GM19240 (cell line): ENCODE results near the gene KCNQ1.
"Not testable (repeated sequence)": the region's sequence is repeated elsewhere in the genome, so short reads cannot be mapped to it uniquely, and the experiment has no call there.

Source experiments
- DNase-seq: peaks from one replicate; pipeline ENCODE4 v3.0.0; 2011; ENCODE audit warnings: low spot score; ENCODE audit not compliant: insufficient read length

Gene KCNQ1

DNA sequence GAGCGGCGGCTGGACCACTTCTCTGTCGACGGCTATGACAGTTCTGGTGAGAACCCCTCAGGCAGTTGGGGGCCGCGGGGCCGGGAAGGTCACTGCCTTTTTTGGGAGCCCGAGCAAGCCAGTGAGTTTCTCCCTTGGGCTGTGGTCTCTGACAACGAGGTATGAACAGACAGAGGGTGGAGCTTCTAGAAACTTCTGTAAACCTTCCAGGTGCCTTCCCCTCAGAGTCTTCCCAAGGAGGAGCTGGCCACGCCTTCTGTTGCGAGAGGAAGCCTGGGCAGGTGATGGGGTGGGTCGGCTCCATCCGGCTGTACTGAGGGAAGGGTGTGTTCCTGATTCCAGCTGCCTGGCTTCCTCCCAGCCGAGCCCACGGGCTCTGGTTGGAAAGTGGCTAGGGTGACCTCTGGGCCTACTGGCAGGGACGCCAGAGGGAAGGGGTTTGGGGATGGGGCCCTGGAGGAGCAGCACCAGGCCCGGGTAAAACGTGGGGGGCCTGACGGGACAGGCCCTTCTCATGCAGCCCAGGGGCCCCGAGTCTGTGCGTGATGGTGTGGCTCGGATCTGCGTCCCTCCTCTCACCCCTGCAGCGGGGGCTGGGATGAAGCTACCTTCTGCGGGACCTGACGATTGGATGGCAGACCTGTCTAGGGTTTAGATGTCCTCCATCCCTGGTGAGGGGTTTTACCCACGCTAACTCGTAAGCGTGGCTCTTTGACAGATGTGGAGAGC is 144.2 kb downstream of the KCNQ1 start:
- DNase-seq = no peak

DNA sequence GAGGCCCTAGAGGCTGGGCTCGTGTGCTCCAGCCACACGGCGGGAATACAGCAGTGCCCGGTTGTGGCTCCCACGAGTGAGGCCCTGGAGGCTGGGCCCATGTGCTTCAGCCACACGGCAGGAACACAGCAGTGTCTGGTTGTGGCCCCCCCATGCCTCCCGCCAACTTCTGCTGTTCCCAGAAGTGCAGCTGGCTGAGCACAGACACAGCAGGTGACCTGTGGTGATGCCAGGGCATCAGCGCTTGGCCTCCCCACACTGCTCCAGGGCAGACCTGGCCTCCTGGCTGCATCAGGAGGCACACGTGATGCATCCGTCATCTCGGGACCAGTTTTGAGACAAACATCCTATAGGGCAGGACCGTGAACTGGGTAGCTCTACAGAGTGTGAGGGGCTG is 144.7 kb downstream of the KCNQ1 start:
- no peak for DNase-seq

DNA sequence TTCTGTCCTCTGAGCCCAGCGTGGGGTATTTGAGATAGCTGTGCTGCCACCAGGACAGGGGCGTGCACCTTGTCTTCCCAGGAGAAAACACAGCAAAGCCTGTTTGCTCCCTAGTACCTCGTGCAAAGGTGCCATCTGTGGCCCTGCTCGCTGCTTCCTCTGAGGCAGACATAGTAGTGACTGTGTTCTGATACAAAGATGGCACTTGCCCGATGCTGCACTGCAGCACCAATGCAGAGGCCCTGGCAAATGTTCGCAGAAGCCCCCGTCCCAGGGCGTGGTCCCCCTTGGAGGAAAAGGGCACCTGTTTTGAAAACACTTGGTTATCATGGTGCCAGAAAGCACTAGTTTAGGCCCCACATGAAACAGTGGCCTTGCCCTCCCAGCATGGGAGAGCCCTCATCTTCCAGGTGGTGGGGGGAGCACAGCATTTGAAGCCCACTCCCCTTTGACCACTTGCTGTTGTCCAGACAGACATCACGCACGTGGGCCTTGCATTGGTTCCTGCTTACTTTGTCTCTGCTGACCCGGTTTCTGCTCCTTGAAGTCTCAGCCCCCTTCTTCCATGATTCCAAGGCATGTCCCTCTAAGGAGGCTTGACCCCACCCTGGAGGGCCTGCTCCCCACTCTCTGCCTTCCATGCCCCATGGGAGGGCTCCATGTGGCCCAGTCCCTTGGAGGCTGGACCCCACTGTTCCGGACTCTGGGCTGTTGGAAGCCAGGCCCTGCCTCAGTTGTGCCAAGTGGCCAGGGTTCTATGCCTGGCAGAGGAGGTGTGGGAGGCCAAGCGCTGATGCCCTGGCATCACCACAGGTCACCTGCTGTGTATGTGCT is 145.5 kb downstream of the KCNQ1 start:
- no peak for DNase-seq

- DNase-seq = no peak
These were observed 146.4 kb downstream of the KCNQ1 start for GRCh38 chr11:2590965-2591754.

DNA sequence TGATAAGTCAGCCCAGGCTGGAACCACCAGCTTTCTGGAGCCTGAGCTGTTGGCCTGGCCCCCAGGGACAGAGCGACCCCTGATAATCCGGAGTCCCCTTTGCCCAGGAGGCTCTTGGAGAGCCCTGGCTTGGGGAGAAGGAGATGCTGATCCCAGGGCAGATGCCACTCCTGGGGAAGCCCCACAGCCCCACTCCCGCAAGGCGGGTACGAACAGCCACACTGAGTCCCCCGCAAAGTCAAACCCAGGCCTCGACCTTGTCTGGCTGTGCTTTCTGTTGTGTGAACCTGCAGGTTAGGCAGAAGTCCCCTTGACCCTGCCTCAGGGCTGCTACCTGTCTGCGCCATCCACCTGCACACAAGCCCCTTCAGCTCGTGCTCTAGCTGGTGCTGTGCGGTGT is 147.0 kb downstream of the KCNQ1 start:
- no peak for DNase-seq

DNA sequence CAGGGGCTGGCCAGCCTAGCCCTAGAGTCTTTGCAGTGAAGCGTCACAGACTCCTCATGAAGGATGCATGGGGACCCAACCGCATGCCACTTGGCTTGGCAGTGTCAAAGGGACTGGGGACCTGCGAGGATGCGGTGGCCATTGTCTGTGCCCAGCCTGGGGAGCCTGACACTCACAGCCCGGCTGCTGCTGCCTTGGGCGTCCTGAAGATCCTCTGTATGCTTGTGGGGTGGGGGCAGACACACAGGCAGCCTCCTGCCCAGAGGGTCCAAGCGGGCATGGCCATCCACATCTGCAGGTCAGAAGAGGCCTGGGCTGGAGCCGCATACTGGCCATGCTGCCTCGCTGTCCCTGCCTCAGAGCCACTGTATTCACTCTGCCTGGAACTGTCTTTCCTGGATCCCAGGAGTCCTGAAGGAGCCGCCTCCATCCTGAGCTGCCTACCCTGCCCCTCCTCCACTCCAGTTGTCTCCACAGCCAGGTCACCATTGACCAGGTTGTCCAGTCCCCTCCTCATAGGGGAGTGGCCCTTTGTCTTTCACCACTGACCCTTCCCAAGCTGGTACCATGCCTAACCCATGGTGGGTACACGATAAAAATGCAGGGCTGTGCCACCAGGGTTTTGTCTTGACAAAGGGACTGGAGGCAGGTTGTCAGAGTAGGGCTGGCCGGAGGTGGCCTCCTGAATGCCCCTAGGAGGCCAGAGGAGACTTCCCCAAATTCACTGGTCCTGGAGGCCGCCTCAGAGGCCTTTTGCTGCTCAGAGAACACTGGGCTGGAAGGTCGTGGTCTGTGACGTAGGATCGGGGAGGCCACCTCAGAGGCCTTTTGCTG is 148.0 kb downstream of the KCNQ1 start:
- no peak for DNase-seq

GRCh38 chr11:2593393-2593950 is 148.7 kb downstream of the KCNQ1 start:
- DNase-seq = no peak

- DNase-seq = no peak
These were observed 149.5 kb downstream of the KCNQ1 start for GRCh38 chr11:2594267-2594666.

- no peak for DNase-seq
These were observed 150.4 kb downstream of the KCNQ1 start for GRCh38 chr11:2595204-2595603.

GRCh38 chr11:2599561-2600189 is 154.9 kb downstream of the KCNQ1 start:
- DNase-seq = no peak

DNA sequence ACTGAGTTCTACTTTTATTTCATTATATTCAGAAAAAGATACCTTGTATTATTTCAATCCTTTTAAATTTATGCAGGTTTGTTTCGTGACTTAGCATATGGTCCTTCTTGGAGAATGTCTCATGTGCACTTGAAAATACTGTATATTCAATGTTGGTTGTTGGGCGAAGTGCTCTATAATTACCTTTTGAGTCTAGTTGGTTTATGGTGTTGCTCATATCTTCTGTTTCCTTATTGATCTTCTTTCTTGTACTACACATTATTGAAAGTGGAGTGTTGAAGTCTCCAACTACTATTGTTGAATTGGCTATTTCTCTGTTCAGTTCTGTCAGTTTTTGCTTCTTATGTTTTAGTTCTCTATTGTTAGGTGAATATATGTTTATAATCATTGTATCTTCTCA is 164.5 kb downstream of the KCNQ1 start:
- DNase-seq = no peak

GRCh38 chr11:2612884-2613571 is 168.2 kb downstream of the KCNQ1 start:
- no peak for DNase-seq

DNA sequence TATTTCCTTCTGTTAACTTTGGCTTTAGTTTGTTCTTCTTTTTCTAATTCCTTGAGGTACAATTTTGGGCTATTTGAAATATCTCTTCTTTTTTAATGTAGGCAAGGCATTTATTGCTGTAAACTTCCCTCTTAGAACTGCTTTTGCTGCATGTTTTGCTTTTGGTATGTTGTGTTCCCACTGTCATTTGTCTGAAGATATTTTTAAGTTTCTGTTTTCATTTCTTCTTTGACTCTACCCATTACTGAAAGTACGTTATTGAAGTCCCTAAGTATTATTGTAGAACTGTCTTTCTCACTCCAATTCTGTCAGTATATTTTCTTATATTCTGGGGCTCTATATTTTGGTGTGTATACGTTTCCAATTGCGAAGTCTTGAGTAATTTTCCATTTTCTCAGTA is 177.1 kb downstream of the KCNQ1 start:
- DNase-seq = no peak

GRCh38 chr11:2625183-2625582 is 180.4 kb downstream of the KCNQ1 start:
- no peak for DNase-seq

DNA sequence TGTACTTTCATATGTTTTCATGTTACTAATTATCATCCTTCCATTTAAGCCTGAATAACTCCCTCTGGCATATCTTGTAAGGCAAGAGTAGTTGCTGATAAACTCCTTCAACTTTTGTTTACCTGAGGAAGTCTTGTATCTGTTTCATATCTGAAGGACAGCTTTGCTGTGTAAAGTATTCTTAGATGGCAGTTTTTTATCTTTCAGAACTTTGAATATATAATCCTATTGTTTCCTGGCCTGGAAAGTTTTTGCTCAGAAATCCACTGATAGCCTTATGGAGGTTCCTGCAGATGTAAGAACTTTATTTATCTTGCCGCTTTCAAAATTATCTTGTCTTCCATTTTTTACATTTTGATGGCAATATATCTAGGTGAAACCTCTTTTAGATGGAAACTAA is 185.9 kb downstream of the KCNQ1 start:
- no peak for DNase-seq

- DNase-seq = no peak
These were observed 186.4 kb downstream of the KCNQ1 start for GRCh38 chr11:2631161-2631560.

DNA sequence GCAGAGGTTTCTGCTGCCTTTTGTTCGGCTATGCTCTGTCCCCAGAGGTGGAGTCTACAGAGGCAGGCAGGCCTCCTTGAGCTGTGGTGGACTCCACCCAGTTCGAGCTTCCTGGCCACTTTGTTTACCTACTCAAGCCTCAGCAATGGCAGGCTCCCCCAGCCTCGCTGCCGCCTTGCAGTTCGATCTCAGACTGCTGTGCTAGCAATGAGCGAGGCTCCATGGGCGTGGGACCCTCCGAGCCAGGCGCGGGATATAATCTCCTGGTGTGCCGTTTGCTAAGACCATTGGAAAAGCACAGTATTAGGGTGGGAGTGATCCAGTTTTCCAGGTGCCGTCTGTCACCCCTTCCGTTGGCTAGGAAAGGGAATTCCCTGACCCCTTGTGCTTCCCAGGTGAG is 195.0 kb downstream of the KCNQ1 start:
- DNase-seq = not testable (repeated sequence)

- no peak for DNase-seq
These were observed 196.8 kb downstream of the KCNQ1 start for GRCh38 chr11:2641623-2642022.

DNA sequence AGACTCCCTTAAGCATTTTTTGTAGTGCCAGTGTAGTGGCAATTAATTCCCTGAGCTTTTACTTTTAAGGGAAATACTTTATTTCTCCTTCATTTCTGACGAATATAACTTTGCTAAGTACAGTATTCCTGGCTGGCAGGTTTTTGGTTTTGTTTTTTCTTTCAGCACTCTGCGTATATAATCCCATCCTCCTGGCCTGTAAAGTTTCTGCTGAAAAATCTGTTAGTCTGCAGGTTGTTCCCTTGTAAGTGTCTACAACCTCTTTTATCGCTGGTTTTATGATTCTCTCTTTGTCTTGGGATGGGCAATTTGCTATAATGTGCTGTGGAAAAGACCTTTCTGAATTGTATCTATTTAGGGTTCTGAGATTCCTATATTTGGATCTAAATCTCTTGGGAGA is 198.9 kb downstream of the KCNQ1 start:
- DNase-seq = no peak
